GM11168 (cell line): Measurements from ENCODE around the gene IL1RL2.

ENCODE experiments used
- in situ Hi-C: fragments of 300-500 bp; cut with MboI; formaldehyde crosslinking; loops from one replicate; pipeline ENCODE4 v1.12.0; 2022; ENCODE audit warnings: low sequenced_read_pairs; ENCODE audit not compliant: unreplicated experiment

IL1RL2 gene

GRCh38 chr2:102155703-102156515, 30.9 kb upstream of the IL1RL2 start:
- in situ Hi-C loops = no loop called here

GRCh38 chr2:102158011-102158755, 28.6 kb upstream of the IL1RL2 start:
- in situ Hi-C loops = no loop called here

GRCh38 chr2:102159295-102159694, 27.5 kb upstream of the IL1RL2 start:
- in situ Hi-C loops = no loop called here

GRCh38 chr2:102166189-102166845, 20.5 kb upstream of the IL1RL2 start:
- in situ Hi-C loops = no loop called here

- in situ Hi-C loops = no loop called here
These were observed 18.6 kb upstream of the IL1RL2 start for GRCh38 chr2:102168026-102168771.

- in situ Hi-C loops = no loop called here
These were observed 14.9 kb upstream of the IL1RL2 start for GRCh38 chr2:102171946-102172345.

- in situ Hi-C loops = no loop called here
These were observed 14.1 kb upstream of the IL1RL2 start for GRCh38 chr2:102172745-102173144.

GRCh38 chr2:102176172-102176571, 10.7 kb upstream of the IL1RL2 start:
- in situ Hi-C loops = no loop called here

GRCh38 chr2:102177814-102178478, 8.9 kb upstream of the IL1RL2 start:
- in situ Hi-C loops = no loop called here

- in situ Hi-C loops = no loop called here
These were observed 7.8 kb upstream of the IL1RL2 start for GRCh38 chr2:102179061-102179460.

GRCh38 chr2:102179788-102180686, 6.8 kb upstream of the IL1RL2 start:
- in situ Hi-C loops = no loop called here

GRCh38 chr2:102180687-102180999, 6.2 kb upstream of the IL1RL2 start:
- in situ Hi-C loops = no loop called here

GRCh38 chr2:102181376-102181775, 5.4 kb upstream of the IL1RL2 start:
- in situ Hi-C loops = no loop called here

- in situ Hi-C loops = no loop called here
These were observed 4.7 kb upstream of the IL1RL2 start for GRCh38 chr2:102181919-102182635.

- in situ Hi-C loops = no loop called here
These were observed 2.8 kb upstream of the IL1RL2 start for GRCh38 chr2:102184018-102184417.

GRCh38 chr2:102184568-102184967, 2.3 kb upstream of the IL1RL2 start:
- in situ Hi-C loops = no loop called here

GRCh38 chr2:102185347-102185746, 1.5 kb upstream of the IL1RL2 start:
- in situ Hi-C loops = no loop called here

GRCh38 chr2:102187496-102188150, 800 bp downstream of the IL1RL2 start:
- in situ Hi-C loops = no loop called here
